BJ (cell line): Measurements from ENCODE around the gene OMP. TPM values are rescaled to one million over a fixed set of nuclear protein-coding genes. Genes with fewer than 3 reads are reported as not detected.

Source experiments
- CTCF ChIA-PET: fragments of 350-600 bp; formaldehyde crosslinking; extraction: SDS; loops from one replicate; lab custom pipeline; 2021; ENCODE audit warnings: antibody characterized with exemption, inconsistent platforms; lab: Yijun Ruan, JAX
- POLR2A ChIA-PET: fragments of 300-600 bp; sonication (Branson Sonifier 250); formaldehyde crosslinking; extraction: SDS; loops from one replicate; lab custom pipeline; 2021; ENCODE audit warnings: antibody characterized with exemption; lab: Charles Lee
- DNase-seq: peaks from one replicate; pipeline ENCODE4 v3.0.0-alpha.2; 2011; ENCODE audit warnings: low read depth
- H3K27me3 ChIP-seq: 2 replicates; pipeline ENCODE4 v1.6.0; 2011; ENCODE audit warnings: low read length; ENCODE audit not compliant: control insufficient read depth, insufficient read depth
- H3K36me3 ChIP-seq: 2 replicates; pipeline ENCODE4 v1.5.1; 2011; ENCODE audit warnings: low read length; ENCODE audit not compliant: control insufficient read depth, insufficient read depth
- H3K4me3 ChIP-seq: 2 replicates; pipeline ENCODE4 v1.5.1; 2011; ENCODE audit warnings: low read depth, mild to moderate bottlenecking, control low read depth, low read length
- CTCF ChIP-seq: IDR thresholded peaks from 2 replicates; pipeline ENCODE4 v1.5.1; 2011; ENCODE audit warnings: low read depth, mild to moderate bottlenecking, control low read depth, inconsistent platforms, low read length, moderate library complexity; ENCODE audit not compliant: insufficient read depth
- polyA plus RNA-seq: library from polyadenylated mRNA; depleted of rRNA; stranded (reverse); fragments of >200 nt; gene quantifications from 2 replicates; pipeline ENCODE4 v1.2.3, GENCODE V29; 2011

The OMP gene
- polyA plus RNA-seq, 1 experiment: not detected

- Histone ChIP-seq H3K36me3 (peaks cover 8% of the 10 kb centered on the region), H3K4me3 (peak overlapping the region; percentile 37), H3K27me3 (no peaks in the 10 kb centered on the region)
- DNase-seq: no peak
- CTCF ChIA-PET: interaction anchor here (0.6 to 9.7 kb wide), 61 partner anchors 10 to 1437 kb away, joined by 3 to 167 read pairs (median 5); partner anchors contain the start of genes B3GNT6 and CAPN5
- POLR2A ChIA-PET: no interaction called here
- TF ChIP-seq CTCF: no peak
Observed at GRCh38 chr11:77126861-77127234, 24.2 kb downstream of the OMP start.

GRCh38 chr11:77127235-77127911 is 24.7 kb downstream of the OMP start:
- Histone ChIP-seq H3K4me3 (peak overlapping the region; percentile 37), H3K36me3 (peaks cover 8% of the 10 kb centered on the region), H3K27me3 (no peaks in the 10 kb centered on the region)
- DNase-seq: no peak
- CTCF ChIA-PET: interaction anchor here (0.6 to 9.7 kb wide), 67 partner anchors 9 to 1436 kb away, joined by 3 to 167 read pairs (median 5); partner anchors contain the start of genes B3GNT6 and CAPN5
- POLR2A ChIA-PET: no interaction called here
- peak; percentile 100 for TF ChIP-seq CTCF

GRCh38 chr11:77127920-77128691 is 25.5 kb downstream of the OMP start, which contains the start of gene MYO7A:
Gene MYO7A (plus strand): TSS chr11:77128246. CDS start chr11:77130635, 2,389 bp downstream.
- Histone ChIP-seq H3K36me3 (peaks cover 2% of the 10 kb centered on the region), H3K4me3 (peak within 1 kb of the TSS; percentile 37), H3K27me3 (no peaks in the 10 kb centered on the region)
- CTCF ChIA-PET: interaction anchor here (0.6 to 9.7 kb wide), 53 partner anchors 9 to 502 kb away, joined by 3 to 167 read pairs (median 6); partner anchors contain the start of gene B3GNT6
- no peak for TF ChIP-seq CTCF
- DNase-seq: no peak
- POLR2A ChIA-PET: no interaction called here

GRCh38 chr11:77129069-77129841 is 26.6 kb downstream of the OMP start:
- TF ChIP-seq CTCF: no peak
- no peak for DNase-seq
- H3K4me3 ChIP-seq: no peak overlapping the region
- H3K27me3 ChIP-seq: no peaks in the 10 kb centered on the region
- H3K36me3 ChIP-seq: no peaks in the 10 kb centered on the region
- ChIA-PET CTCF (interaction anchor here (0.6 to 9.7 kb wide), 5 partner anchors 11 to 420 kb away, joined by 3 to 167 read pairs (median 9); no protein-coding TSS in a partner anchor), POLR2A (no interaction called here)
